ENCODE measurements around the gene SUSD2. TPM values are rescaled to one million over a fixed set of nuclear protein-coding genes. Genes with fewer than 3 reads are reported as not detected.

SUSD2 gene
- total and polyA plus RNA-seq, 2 of the 4 experiments (the other 2 are of a cell fraction), result 0.18 to 1.6 TPM

GRCh38 chr22:24178502-24179440, 2.5 kb upstream of the SUSD2 start:
- intact Hi-C loops (cut with micrococcal nuclease), result loop anchor here (10.0 kb wide), 1 partner anchor 194 kb away; the partner anchor contains the start of gene GSTT2
- no peak overlapping the region for H3K27ac ChIP-seq (ENCODE audit: insufficient read depth, low read length)
- no peak overlapping the region for H3K23ac ChIP-seq (ENCODE audit: low read depth, low read length)
- no peak overlapping the region for H3K18ac ChIP-seq (ENCODE audit: low read depth, low read length)
- H3K4me1 ChIP-seq (ENCODE audit: control insufficient read depth, insufficient read depth, low read length), result no peaks in the 10 kb centered on the region
- H3K56ac ChIP-seq (ENCODE audit: extremely low read depth, insufficient read depth, low read length), result no peak overlapping the region
- no peak overlapping the region for H2BK120ac ChIP-seq (ENCODE audit: low read depth, low read length)
- ATAC-seq (ENCODE audit: low read depth) (no peak), DNase-seq (no peak)
- H4K91ac ChIP-seq (ENCODE audit: insufficient read depth, low read depth, low read length), result no peak overlapping the region
- H3K9me3 ChIP-seq (ENCODE audit: control insufficient read depth, insufficient read depth, low read length), result no peaks in the 10 kb centered on the region
- CTCF ChIA-PET, result no interaction called here
- BruUV-seq (replicated peaks), result no TSS peak
- H2AK9ac ChIP-seq (replicated peaks; ENCODE audit: low read depth, low read length, poor library complexity), result peak overlapping the region; percentile 55
- peaks cover 0 to 4% of the 10 kb centered on the region in 2 experiments; a peak in 1 of 4 replicates for H3K79me1 ChIP-seq (ENCODE audit: low read depth in 1 of 2, low read length in 2 of 2)
- H2BK15ac ChIP-seq (ENCODE audit: low read depth, low read length), result no peak overlapping the region
- no peak overlapping the region for H3K4me2 ChIP-seq (ENCODE audit: low read depth, low read length)
- no peak overlapping the region for H2BK5ac ChIP-seq (ENCODE audit: low read depth, low read length, poor library complexity, severe bottlenecking)
- POLR2A ChIA-PET (ENCODE audit: unreplicated experiment), result interaction anchor here (0.6 to 0.7 kb wide), 2 partner anchors 389 to 1033 kb away, joined by 3 to 4 read pairs; no protein-coding TSS in a partner anchor
- in situ Hi-C loops (cut with MboI; ENCODE audit: low sequenced_read_pairs), result no loop called here
- no peaks in the 10 kb centered on the region for H3K27me3 ChIP-seq (ENCODE audit: control insufficient read depth, insufficient read depth, low read length)
- dilution Hi-C loops (cut with HindIII; ENCODE audit: low sequenced_read_pairs, unreplicated experiment), result no loop called here
- peaks cover 18% of the 10 kb centered on the region; the same call in 1 of the 2 replicates for H3K36me3 ChIP-seq (ENCODE audit: control insufficient read depth, insufficient read depth, low read length)
- no peak overlapping the region for H3K4me3 ChIP-seq (ENCODE audit: insufficient read depth, low read depth, low read length)
- no peak overlapping the region for H4K5ac ChIP-seq (ENCODE audit: low read depth, low read length)
- no peak overlapping the region for H3K4ac ChIP-seq (ENCODE audit: low read depth, low read length)
- TF ChIP-seq MXI1 (IDR thresholded peaks at IDR 0.05; ENCODE audit: borderline replicate concordance, low read depth, low read length), result no peak
- TF ChIP-seq CTCF (conservative IDR thresholded peaks at IDR 0.05; ENCODE audit: low read depth, low read length), result peak; percentile 31; the same call in 1 of the 2 replicates
- peaks cover 14% of the 10 kb centered on the region; the same call in 1 of the 2 replicates for H4K20me1 ChIP-seq (ENCODE audit: insufficient read depth, low read length)
- H2BK20ac ChIP-seq (ENCODE audit: low read depth, low read length), result no peak overlapping the region
- H2AK5ac ChIP-seq (ENCODE audit: low read depth, low read length), result no peak overlapping the region
- no peak overlapping the region for H4K8ac ChIP-seq (ENCODE audit: low read depth in 2 of 2, low read length in 2 of 2)
- no peak overlapping the region for H2AFZ ChIP-seq (replicated peaks; ENCODE audit: low read length, poor library complexity)
- WGBS, 2 experiments (ENCODE audit: extremely low coverage in 2 of 2, insufficient read length in 1 of 2), result 87% methylated on average over 6 of the region's 21 CpGs; no CpG with 5 or more reads in 1 of the 2 experiments
- no peaks in the 10 kb centered on the region for H3K9me1 ChIP-seq (ENCODE audit: insufficient read depth, low read length)
- no peak overlapping the region for H3K9ac ChIP-seq (ENCODE audit: low read depth, low read length)
- H3K14ac ChIP-seq (replicated peaks; ENCODE audit: low read depth, low read length), result no peak overlapping the region

Data from IMR-90 (cell line).